Inflammatory macrophage treated with lipopolysaccharide for 4 hours (primary cell): ENCODE data around the gene ADAMTS14.

Experiments
- DNase-seq: peaks from one replicate; pipeline ENCODE4 v3.0.0-alpha.2; 2020

The ADAMTS14 gene

GRCh38 chr10:70774810-70775678 is 102.7 kb downstream of the ADAMTS14 start:
- no peak for DNase-seq

- no peak for DNase-seq
These were observed 103.6 kb downstream of the ADAMTS14 start for GRCh38 chr10:70775679-70776454.

DNA sequence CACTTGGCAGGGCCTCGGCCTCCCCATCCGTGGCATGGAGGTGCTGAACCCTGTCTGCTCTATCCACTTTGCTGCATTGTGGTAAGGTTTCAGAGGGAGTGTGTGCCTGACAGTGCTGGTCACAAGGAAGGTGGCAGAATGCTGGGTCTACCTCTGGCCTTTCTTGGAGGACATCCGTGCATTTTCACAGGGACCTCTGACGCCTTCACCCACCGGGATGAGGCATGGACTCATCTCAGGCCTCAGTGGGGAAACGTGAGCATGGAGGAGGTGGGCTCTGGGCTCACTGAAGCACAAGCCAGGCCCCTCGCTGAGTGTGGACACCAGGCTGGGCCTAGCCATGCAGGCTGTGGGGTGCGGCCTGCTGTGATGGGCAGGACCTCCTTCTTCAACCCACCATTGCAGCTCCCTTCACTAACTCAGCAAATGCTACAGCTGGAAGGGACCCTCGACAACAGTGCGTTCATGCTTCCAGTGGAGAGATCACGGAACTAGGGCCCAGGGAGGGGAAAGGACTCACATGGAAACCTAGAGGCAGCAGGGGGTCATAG is 104.2 kb downstream of the ADAMTS14 start:
- DNase-seq, result no peak

GRCh38 chr10:70777063-70777875 is 105.0 kb downstream of the ADAMTS14 start:
- DNase-seq, result no peak

DNA sequence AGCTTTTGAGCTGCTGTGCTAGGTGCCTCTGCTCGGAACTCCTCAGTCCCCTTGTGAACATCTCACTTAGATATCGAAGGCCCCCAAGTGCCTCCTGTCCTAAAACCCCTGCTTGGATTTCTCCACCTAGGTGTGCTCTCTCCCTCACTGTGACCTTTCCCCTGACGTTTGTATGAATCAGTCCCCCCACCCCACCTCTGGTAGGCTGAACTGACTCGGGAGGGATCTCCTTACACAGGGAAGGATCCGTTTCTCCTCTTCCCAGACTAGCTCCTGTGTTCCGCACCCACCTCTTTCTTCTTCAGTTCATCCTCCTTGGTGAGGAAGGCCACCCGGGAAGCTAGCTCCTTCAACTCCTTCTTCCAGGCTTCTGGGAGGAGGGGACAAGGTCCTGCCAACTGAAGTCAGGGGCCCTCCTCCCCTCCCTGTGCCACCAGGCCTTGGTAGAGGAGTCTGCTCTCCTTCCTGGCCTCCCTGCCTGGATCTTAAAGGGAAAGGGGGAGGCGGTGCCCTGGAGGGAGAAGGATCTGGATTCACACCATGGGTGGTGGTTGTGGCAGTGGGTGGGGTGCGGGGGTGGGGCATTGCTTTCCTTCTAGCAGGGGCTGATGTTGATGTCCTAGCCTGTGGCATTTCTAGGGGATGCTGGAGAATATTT is 106.1 kb downstream of the ADAMTS14 start:
- no peak for DNase-seq

DNA sequence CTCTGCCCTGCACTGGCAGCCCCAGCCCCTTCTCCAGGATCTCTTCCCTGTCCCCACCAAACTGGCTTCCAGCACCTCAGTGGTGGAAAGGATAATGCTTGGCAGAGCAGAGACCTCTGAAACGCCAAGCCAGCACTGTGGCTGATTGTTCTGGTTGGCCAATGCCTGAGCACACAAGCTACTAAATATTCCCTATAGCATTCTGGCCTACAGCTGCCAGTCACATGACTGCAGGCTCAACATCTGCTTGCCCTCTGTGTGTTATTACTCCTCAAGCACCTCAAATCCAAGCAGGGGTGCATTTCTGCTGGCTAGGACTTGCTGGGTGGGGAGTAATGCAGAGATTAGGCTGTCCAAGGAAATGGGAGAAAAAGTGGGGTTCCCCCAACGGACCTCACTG is 106.8 kb downstream of the ADAMTS14 start:
- DNase-seq, result no peak

- peak; percentile 88 for DNase-seq
These were observed 107.4 kb downstream of the ADAMTS14 start for GRCh38 chr10:70779511-70780369.

- DNase-seq, result no peak
These were observed 108.1 kb downstream of the ADAMTS14 start for GRCh38 chr10:70780370-70780760.

DNA sequence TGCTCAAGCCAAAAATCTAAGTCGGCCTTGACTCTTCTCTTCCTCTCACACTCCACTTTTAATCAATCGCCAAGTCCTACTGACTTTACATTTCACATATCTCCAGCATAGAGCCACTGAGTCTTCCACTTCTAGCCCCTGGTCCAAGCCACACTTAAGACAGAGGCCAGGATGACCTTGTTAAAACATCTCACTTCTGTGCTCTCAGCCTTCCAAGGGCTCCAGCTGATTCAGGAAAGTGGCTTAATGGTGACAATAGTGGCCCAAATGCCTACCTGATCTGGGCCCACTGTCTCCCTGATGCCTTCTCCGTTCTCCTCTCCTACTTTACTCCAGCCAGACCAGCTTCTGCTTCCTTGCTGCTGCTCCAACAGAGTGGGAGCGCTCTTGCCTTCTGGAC is 108.5 kb downstream of the ADAMTS14 start:
- no peak for DNase-seq

DNA sequence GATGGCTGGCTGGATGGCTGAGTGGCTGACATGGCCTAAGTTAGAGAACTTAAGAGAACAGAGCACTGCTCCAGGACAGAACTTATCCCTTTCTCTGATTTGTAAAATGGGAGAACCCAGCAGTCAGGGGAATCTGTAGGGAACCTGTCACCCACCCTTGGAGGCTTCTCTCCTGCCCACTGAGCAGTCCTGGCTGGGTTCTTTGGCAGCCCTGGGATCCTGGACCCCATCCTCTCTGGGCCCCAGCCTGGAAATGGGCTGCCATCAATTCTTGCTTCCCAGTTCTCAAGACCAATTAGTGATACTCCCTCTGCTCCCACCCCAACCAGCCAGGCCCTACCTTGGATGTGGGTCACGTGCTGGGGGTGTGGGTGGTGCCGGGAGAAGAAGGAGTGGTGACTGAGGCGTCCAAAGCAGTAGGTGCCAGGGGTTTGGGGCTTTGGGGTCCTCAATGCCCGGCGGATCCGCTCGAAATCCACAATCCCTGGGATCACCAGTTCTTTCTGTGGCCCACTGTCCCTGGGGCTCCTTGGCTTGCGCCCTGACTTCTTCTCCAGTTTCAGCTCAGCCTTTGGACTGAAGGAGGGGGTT is 109.2 kb downstream of the ADAMTS14 start:
- DNase-seq, result no peak

DNA sequence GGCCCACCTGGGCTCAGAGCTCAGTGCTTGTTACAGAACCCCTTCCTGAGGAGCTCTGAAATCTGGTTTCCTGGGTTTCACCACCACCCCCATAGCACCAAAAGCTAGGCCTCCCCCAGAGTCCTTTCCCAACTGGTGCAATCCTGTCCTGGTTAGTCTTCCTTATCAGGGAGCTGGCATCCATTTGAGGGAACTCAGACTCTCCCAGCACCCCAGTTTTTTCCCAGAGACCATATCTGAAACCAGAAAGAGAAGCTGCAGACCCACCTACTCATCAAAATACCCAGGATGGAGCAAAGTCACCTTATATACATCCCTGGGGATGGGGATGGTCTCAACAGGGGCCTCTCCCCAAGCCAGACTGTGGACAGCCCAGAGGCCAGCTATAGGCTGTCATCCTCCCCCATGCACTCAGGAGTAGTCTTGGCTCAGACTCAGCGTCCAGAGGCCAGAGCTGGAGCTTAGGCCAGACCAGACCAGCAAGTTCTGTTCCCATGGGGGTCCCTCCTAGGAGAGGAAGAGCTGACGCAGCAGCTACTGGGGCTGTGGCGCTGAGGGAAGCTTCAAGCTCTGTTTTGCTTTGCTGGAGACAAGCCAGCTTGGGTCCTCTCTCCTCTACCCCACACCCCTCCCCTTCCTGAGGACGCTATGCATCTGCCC is 109.9 kb downstream of the ADAMTS14 start:
- no peak for DNase-seq

DNA sequence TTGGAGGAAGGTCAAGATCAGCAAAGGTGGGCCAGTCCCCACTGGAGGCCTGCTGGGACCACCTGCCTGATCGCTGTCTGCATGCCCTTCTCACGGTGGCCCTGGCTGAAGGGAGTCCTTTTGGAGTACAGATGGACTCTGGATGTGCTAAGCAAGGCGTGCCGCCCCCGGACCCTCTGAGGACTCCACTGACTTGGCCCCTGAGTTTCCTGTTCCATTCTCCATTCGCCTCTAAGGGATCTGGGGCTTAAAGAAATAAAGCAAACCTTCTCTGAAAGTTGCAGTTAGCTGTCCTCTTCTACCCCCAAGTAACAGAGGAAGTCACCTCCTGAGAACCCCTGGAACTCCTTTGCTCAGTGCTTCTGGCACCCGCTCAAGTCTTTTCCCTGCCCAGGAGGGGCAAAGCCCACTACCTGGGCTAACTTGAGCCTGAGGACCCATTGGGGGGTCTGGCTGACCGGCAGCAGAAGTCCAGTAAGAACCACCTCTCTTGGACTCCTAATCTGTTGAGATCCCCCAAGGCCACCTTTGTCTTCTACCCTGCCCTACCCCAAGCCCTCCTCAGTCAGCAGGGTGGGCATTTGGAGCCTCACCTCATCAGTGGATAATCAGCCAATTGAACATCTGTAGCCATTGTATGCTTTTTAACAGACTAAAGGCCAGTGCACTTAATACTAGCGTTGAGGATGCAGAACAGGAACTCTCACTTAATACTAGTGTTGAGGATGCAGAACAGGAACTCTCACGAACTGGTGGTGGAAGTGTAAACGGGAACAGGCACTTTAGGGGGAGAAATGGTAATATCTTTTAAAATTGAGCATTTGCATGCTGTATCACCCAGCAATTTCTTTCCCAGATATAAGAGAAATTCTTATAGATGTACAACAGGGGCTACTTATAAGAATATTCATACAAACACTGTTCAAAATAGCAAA is 110.7 kb downstream of the ADAMTS14 start:
- DNase-seq, result peak; percentile 61

GRCh38 chr10:70784016-70784415 is 111.7 kb downstream of the ADAMTS14 start:
- peak; percentile 24 for DNase-seq

DNA sequence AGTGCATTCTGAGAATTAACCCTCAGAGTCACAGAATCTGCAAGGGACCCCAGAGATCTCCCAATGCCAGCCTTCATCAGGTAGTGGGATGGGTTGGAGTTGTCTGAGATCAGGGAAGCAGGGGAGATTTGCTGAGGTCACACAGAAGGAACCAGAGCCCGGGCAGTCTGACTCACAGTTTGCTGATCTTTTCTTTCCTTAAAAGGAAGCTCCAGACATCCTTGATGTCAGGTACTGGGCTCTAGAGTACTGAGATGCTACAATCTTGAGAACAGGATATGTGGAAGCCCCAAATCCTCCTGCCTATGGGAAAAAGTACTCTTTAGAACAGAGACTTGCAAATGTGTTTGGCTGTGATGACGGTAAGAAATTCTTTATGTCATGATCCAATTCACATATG is 112.2 kb downstream of the ADAMTS14 start:
- DNase-seq, result peak; percentile 36

DNA sequence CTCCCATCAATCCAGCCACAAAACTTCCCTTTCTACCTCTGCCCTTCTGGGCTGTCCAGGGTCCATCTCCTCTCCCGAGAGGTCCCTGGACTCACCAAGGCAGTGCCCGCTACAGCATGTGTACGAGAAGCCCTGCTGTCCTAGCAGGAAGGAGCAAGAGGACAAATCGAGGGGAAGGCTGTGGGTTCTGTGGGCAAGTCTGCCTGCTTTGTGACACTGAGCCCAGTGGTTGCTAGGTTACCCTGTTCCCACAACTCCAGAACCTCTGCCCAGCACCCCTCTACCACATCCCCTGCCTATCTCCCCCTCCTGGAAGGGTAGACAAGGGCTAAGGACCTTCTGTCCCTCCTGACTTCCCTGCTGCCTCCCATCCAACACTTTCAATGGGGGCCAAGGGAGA is 112.9 kb downstream of the ADAMTS14 start, which contains the start of gene TBATA:
TSS of gene TBATA (minus strand) at position 188 of the 400 bp plus-strand sequence. CDS start 1,998 bp downstream, outside the sequence.
- no peak for DNase-seq

- DNase-seq, result peak; percentile 57
These were observed 114.6 kb downstream of the ADAMTS14 start for GRCh38 chr10:70786799-70787415.

DNA sequence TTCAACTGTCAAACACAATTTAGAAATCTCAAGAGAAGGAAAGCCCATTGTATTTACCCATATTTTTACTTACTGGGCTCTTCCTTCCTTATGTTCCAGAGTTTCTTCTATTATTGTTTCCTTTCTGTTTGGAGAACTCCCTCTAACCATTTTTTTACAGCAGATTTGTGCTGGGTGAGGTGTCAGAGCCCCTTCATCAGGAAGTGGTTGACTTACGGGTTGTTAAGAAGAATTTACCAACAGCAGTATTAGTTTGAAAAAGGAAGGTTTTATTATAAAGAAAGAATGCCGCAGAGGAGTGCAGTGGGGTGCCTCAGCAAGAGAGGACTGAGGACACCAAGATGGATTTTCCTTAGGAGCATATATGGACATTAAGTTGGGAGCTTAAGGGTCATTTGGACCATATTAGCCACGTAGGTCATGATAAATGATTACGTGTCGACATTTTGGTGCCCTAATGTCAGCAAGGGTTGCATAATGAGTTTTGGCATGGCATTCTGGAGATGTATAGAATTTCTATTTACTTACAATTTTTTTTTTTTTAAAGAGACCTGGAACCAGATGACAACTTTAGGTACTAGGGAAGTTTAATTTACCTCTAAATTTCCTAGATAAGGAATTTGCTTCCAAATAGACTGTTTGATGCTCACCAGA is 119.2 kb downstream of the ADAMTS14 start:
- DNase-seq, result no peak

- DNase-seq, result no peak
These were observed 123.3 kb downstream of the ADAMTS14 start for GRCh38 chr10:70795613-70796012.
